Stimulated activated CD4-positive, alpha-beta T cell treated with anti-CD3 and anti-CD28 coated beads, Interleukin-12 subunit alpha, Interleukin-12 subunit beta, amount 100 ng/mL, for 48 hours (primary cell): ENCODE results near the gene RERE.
"Not testable (repeated sequence)": the region's sequence is repeated elsewhere in the genome, so short reads cannot be mapped to it uniquely, and the experiment has no call there.

Experiments used
- DNase-seq, 3 donors: peaks; one replicate each; pipeline ENCODE4 v3.0.0-alpha.2; 2020; ENCODE audit warnings: low read depth in 2 of 3, low spot score in 1 of 3

Gene RERE

DNA sequence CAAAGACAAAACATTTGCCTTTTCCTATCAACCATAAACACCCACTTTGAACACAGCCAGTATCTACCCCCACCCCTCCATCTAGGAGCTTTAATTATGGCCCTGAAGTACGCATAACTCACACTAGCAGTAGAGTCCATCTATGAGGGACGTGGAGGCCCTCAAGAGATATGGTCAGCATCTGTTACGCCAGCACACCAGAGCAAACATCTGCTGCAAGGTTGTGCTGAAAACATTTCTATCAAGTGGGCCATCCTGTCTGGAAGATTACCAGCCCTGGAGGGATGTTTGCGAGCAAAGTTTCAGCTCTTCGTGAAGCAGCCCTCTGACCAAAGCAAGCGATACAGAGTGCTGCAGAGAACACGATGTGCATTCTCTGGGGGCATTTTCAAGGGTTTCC, 424.9 kb downstream of the RERE start:
- DNase-seq: no peak

DNA sequence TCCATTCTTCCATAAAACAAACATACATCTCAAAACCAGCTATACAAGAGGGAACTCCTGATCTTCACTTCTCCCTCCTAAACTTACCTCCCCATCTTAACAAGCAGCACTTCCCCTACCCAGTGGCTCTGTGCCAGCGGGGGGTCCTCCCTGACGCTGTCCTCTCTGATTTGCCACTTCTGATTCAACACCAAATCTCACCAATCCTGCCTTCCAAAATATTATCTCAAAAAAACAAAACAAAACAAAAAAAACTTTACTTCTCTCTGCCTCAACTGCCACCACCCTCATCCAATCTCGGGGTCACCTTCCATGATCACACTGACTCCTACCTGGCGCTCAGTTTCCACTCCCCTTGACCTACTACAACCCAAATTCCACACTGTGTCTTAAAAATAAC, 426.7 kb downstream of the RERE start:
- DNase-seq: no peak

GRCh38 chr1:8389958-8390535, 427.4 kb downstream of the RERE start:
- DNase-seq: peak in 2 of 3 donors; percentile 23 to 31

DNA sequence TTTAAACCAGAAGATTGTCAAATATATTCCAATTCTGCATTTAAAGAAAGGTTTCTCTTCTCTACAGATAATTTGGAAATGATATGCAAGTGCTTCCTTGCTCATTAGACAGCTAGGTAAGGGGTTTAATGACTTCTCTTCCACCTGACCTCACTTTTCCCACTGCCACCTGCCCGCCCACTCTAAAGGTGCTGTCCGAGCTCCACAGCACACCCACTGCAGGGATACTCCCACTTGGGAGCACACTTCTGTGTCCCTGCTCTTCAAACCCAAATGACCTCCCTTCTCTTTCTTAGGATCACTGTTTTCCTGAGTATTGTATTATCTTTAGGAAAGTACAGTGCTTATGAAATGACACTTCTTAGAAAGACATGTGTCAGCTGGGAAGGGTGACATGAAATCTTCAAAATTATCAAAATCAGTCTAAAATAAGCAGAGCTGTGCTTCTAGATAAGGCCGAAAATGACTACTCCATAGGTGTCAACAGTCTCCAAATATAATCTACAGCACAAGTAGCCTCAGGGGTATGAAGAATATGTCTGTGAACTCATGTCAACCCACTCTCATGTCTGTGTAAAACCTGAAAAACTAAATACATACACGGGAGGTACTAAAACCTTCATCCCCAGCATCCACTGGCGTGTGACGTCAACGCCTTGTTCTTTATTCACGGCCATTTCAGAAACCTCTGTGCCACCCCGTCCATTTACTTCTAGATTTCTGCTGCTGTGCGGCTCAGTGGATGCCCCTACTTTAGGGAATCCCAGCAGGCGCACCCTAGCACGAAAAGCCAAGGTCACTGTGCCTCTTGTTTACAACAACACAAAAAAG, 428.5 kb downstream of the RERE start:
- no peak for DNase-seq

- no peak for DNase-seq
Observed at GRCh38 chr1:8386247-8386646, 431.2 kb downstream of the RERE start.

DNA sequence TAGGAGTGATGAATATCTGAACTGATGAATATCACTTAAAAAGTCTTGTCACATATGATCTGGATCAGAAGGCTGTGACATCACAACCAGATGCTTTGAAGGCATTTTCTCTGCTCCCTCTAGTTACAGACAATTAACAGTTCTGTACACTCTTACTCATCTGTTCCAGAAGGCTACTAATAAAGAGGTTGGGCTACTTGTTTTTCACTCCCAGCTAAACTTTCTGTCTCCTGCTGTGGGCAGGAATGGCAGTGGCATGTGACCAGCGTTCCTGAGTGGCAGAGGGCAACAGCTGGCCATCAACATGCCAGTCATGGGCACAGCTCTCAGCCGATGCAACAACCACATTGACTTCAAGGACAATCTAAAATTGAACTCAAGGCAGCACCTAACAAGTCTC, 432.9 kb downstream of the RERE start:
- no peak for DNase-seq

DNA sequence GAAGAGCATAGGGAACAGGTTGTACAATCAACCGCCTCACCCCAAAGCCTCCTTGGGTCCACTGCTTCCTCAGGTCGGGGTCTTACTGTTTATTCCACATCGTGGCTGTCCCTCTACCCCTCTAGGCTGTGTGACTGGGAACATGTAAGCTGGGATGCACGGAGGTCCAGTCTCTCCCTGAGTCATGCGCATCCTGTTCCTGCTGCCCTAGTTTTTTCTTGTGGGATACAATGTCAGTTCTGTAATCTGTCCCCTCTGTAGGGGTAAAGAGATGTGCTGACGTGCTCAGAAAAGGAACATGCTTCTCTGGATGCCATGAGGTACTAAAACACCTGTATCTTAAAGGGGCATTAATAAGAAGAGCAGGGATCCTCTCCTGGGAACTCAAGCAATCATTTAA, 433.4 kb downstream of the RERE start:
- no peak for DNase-seq

DNA sequence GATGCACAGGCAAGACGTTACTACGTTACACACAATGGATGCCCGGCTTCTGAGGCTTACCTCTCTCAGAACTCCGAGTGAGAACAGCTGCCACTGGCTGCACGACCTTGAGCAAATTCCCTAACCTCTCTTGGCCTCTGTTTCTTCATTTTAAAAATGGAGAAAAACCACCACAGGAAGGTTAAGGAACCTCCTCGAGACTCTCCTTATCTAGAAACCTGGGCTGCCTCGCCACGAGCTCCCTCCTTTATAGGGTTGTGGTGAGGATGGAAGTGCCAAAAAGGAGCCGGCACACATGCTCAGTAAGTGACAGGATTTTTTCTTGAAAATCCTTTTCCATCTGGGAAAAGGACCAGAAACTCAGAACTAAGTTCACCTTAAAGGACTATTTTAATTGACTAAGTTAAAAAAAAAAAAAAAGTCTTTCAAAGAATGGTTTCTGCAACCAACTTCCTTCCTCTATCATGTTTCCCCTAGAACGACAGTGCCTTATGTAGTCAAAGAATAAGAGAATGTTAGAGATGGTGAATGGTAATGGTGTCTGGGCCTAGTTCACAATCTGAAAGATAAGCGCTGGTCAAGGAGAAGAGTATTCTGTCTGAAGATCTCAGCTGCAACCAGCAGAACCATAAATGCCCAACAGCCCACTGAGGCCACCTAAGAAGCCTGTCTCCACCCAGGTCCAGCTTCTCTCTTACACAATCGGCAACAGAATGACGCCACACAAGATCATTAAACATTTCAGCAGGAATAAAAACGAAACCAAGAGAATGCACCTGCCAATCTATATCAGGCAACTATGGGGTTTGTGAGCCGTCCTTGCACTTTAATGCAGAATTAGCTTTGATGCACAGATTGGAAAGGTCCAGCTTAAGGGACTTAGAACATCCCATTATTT, 434.6 kb downstream of the RERE start:
- DNase-seq: no peak

DNA sequence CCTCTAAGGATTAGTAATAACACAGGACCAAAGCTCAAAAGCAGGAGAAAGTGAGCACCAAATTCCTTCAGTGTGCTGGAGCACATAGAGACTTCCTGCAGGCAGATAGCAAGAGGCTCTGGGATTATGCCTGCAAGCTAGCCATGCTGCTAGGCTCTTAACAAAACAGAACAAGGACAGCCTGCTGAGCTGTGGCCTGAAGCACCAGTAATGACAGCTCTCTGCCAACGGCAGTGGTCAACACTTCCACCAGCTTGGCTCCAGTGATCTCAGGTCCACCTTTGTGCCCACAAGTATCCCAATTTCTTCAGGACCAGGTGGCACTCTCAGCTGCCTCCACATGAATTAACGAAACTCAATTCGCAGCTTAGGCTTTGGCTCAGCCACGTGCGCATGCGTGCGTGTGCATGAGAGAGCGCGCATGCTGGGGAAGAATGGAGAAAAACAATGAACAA, 435.4 kb downstream of the RERE start:
- no peak for DNase-seq

DNA sequence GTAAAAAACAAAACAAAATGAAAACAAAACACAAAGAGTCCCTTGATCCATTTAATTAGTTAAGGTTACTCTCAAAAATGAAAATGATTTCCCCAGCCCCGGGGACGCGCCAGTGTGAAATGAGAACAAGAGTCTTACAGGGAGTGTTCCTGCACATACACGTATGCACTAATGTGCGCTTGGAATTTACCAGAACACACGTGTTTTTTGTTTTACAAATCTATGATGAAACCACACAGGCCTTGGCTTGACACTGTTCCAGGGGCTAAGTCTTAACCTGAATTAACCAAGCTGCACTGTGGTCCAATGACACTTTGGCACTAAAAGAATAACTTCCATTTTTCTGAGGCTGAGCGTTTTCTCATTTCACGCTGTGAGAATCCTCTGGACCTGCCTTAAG, 435.8 kb downstream of the RERE start:
- DNase-seq: no peak

DNA sequence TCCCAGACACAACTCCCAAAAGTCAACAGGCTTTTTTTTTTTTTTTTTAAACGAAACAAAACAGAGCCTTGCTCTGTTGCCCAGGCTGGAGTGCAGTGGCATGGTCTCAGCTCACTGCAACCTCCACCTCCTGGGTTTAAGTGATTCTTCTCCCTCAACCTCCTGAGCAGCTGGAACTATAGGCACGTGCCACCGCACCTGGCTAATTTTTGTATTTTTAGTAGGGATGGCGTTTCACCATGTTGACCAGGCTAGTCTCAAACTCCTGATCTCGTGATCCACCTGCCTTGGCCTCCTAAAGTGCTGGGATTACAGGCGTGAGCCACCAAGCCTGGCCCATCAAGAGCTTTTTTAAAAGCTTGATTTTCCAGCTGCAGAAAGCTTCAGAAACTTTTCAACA, 437.1 kb downstream of the RERE start:
- DNase-seq: not testable (repeated sequence)

DNA sequence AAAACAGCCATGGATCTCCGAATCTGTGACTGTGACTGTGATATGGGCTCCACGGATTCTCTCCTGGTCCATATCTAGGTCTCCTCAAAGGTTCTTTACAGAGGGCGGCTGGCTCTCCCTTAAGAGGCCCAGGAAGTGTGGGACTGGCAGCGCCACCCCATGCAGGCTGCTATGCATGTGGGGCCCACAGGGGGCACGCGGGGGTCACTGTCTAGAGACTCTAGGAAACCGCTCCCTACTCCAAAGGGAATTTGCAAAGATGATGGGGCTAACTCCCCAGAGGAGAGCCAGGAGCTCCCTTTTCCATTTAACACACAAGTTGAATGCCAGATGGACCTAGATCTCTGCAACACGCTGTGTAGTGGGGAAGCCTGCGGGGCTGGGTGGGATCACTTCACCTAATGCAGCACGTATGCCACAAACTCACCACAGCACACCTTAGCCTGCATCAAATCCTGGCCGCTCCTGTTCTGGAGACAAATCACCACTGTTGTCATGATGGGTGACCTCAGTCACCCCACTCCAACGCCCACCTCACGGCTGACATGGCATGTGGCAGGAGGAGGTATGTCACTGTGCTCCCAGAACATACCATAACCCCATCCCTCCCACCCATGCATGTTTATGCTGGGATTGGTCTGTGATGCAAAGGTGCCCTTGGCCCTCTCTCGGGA, 437.8 kb downstream of the RERE start:
- DNase-seq: no peak

DNA sequence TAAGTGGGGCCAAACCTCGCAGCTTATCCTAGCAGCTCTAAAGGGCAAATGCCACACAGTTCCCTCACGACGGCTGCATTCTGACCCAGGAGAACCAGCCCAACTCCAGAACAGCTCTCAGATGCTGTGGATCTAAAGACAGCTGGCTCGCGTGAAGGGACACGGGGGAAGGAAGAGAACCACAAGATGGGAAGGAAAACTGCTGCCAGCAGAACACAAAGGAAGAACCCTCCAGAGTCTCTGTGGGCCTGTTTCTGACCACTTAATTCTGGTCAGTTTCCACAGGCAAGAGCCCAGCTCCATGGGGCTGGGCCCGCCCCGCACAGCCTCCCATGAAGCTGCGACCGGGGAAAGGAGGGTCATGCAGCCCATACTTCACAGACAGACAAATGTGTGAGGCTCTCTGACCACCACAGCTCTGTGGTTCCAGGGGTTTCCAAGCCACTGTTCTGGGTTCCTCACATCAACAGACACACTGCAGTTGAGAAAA, 438.4 kb downstream of the RERE start:
- DNase-seq: no peak

GRCh38 chr1:8378178-8378577, 439.3 kb downstream of the RERE start:
- DNase-seq: no peak

- DNase-seq: no peak
Observed at GRCh38 chr1:8377271-8377981, 440.0 kb downstream of the RERE start.

DNA sequence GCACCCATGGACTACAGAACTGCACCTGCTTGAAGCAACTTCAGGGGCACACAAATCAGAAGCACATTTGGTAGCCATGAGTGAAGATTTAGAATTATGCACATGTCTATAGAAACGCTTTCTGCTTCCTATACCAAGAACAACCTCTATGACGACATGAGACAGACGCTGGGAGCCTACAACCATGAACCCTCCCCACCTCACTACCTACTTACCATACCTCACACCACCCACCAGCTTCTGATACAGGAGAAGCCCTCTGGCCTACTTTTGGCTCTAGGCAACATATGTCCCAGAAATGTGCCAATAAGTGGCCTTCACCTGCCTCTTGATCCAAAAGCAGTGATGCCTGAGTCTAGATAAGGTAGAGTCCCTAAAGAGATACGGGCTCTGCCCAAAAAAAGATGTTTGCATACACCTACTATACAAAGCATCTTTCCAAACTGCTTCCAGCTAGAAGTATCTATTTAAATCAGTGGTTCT, 441.0 kb downstream of the RERE start:
- DNase-seq: no peak

GRCh38 chr1:8374812-8375211, 442.6 kb downstream of the RERE start:
- DNase-seq: no peak

DNA sequence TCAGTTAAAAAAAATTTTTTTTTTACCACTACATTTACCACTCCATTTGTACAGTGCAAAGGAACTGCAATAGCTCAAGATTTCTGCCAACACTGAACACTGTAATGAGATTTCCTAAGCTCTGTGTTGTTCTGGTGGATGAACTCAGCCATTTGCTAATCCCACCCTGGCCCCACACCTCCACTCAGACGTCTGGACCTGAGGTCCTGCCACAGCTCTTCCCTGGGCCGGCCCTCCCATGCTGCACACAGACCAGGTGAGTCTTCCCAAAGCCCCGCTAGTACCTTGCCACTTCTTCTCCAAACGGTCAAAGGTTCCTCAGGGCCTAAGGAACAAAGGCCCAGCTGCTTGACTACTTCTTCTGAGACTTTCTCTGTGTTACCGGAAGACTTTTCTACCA, 443.1 kb downstream of the RERE start:
- no peak for DNase-seq

GRCh38 chr1:8373581-8374241, 443.7 kb downstream of the RERE start:
- DNase-seq: no peak

- DNase-seq: no peak
Observed at GRCh38 chr1:8373125-8373524, 444.3 kb downstream of the RERE start.
